Esophagus muscularis mucosa (tissue), 4 donors: ENCODE measurements around the gene GATM. TPM values are rescaled to one million over a fixed set of nuclear protein-coding genes. Genes with fewer than 3 reads are reported as not detected.

Experiments used
- DNase-seq: peaks from one replicate; pipeline ENCODE4 v3.0.0-alpha.2; 2017; ENCODE audit errors: extremely low spot score
- H3K27ac ChIP-seq, 4 donors: fragments of 200-600 bp; sonication (generic); replicated peaks in 1 of 4; 1 replicate in 3 of 4; 2 replicates in 1 of 4; pipeline ENCODE4 v1.5.1; 2016 to 2019; ENCODE audit warnings: mild to moderate bottlenecking in 1 of 4
- H3K27me3 ChIP-seq, 4 donors: fragments of 200-600 bp; sonication (generic); one replicate each; pipeline versions ENCODE4 v1.5.1 to v1.6.0; 2016 to 2019
- H3K36me3 ChIP-seq, 4 donors: fragments of 200-600 bp; sonication (generic); one replicate each; pipeline ENCODE4 v1.5.1; 2016 to 2019
- H3K4me1 ChIP-seq, 4 donors: fragments of 200-600 bp; sonication (generic); one replicate each; pipeline ENCODE4 v1.5.1; 2016 to 2019
- H3K4me3 ChIP-seq, 4 donors: fragments of 200-600 bp; sonication (generic); 1 replicate in 2 of 4; 2 replicates in 2 of 4; pipeline ENCODE4 v1.5.1; 2016 to 2019; ENCODE audit warnings: mild to moderate bottlenecking in 4 of 4, moderate library complexity in 1 of 4
- H3K9me3 ChIP-seq, 4 donors: fragments of 200-600 bp; sonication (generic); 1 replicate in 3 of 4; 2 replicates in 1 of 4; pipeline ENCODE4 v1.5.1; 2016 to 2019
- EP300 ChIP-seq: sonication (generic); formaldehyde crosslinking; IDR thresholded peaks from one replicate; pipeline ENCODE4 v1.6.1; 2017; ENCODE audit warnings: antibody characterized with exemption
- POLR2A ChIP-seq: fragments of 450-650 bp; IDR thresholded peaks from one replicate; pipeline ENCODE4 v1.6.1; 2017; ENCODE audit warnings: antibody characterized with exemption, moderate library complexity, mild to moderate bottlenecking, low read depth
- POLR2AphosphoS5 ChIP-seq, 2 donors: sonication (generic); formaldehyde crosslinking; IDR thresholded peaks; one replicate each; pipeline ENCODE4 v1.6.1; 2017; ENCODE audit warnings: antibody characterized with exemption in 2 of 2
- WGBS: methylation state at CpG from one replicate; pipeline ENCODE4 v1.1.5; 2018; 5-methylcytosine and 5-hydroxymethylcytosine counted together
- intact Hi-C: fragments of 100-400 bp; cut with DNase I; formaldehyde crosslinking; loops from one replicate; pipeline ENCODE4 v1.15.1; 2023
- total RNA-seq, 4 donors: library from RNA; depleted of rRNA; stranded (reverse); fragments of >200 nt; gene quantifications; one replicate each; pipeline versions ENCODE4 v1.1.0 to v1.2.1, GENCODE V29; 2016
- TF ChIP-seq, protein P1 (sequence below), 3 experiments: fragments of 200-600 bp in 2 of 3; fragments of 450-650 bp in 1 of 3; sonication (generic) in 2 of 3; IDR thresholded peaks; one replicate each; pipeline ENCODE4 v1.5.1; 2017 to 2019; ENCODE audit warnings: antibody characterized with exemption in 3 of 3, mild to moderate bottlenecking in 2 of 3, moderate library complexity in 1 of 3

Gene GATM
- total RNA-seq, 4 donors from 2014 or later: 21.7 to 34.2 (median 24.4) TPM

DNA sequence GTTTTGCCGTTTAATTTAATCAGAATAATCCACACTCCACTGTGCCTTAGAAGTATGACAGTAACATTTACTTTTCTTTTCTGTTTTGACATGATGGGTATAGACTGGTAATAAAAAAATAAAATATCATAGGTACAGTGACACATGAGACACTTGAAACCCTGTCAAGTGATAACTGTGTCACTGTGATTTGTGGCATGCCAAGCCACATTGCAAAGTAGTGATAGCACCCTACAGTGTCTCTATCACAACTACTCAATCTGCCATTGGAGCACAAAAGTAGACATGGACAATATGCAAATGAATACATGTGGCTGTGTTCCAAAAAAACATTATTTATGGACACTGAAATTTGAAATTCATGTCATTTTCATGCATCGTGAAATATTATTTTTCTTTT lies 22.5 kb downstream of the GATM start:
- TF ChIP-seq, protein P1, sequence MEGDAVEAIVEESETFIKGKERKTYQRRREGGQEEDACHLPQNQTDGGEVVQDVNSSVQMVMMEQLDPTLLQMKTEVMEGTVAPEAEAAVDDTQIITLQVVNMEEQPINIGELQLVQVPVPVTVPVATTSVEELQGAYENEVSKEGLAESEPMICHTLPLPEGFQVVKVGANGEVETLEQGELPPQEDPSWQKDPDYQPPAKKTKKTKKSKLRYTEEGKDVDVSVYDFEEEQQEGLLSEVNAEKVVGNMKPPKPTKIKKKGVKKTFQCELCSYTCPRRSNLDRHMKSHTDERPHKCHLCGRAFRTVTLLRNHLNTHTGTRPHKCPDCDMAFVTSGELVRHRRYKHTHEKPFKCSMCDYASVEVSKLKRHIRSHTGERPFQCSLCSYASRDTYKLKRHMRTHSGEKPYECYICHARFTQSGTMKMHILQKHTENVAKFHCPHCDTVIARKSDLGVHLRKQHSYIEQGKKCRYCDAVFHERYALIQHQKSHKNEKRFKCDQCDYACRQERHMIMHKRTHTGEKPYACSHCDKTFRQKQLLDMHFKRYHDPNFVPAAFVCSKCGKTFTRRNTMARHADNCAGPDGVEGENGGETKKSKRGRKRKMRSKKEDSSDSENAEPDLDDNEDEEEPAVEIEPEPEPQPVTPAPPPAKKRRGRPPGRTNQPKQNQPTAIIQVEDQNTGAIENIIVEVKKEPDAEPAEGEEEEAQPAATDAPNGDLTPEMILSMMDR (IDR thresholded peaks at IDR 0.05): no peak
- TF ChIP-seq POLR2A (no peak), EP300 (no peak)
- no peak for DNase-seq
- H3K27me3 ChIP-seq: no peaks in the 10 kb centered on the region
- no peaks in the 10 kb centered on the region for H3K9me3 ChIP-seq
- no peak overlapping the region for H3K4me3 ChIP-seq
- H3K27ac ChIP-seq: no peak overlapping the region
- intact Hi-C loops: no loop called here
- H3K4me1 ChIP-seq: no peaks in the 10 kb centered on the region
- peaks cover 0 to 22% (median 14%) of the 10 kb centered on the region in 4 donors for H3K36me3 ChIP-seq
- WGBS: 87% methylated on average over 2 of the region's 2 CpGs

DNA sequence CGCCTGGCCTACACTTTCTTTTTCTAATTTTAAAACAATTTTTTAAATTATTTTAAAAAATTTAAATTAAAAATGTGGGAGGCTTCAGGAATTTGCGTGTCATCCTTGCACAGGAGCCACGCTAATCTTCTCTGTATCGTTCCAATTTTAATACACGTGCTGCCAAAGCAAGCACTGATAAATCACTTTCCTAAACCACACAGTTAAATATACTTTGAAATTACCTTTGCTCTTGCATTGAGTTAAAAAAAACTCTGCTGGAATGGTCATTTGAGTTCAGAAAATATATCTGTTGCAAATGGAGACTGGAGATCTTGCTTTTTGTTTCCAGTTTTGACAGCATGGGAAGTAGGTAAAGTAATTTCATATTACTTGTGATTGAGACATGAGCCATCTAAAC lies 23.6 kb downstream of the GATM start:
- no peak overlapping the region for H3K27ac ChIP-seq
- H3K4me3 ChIP-seq: no peak overlapping the region
- no peaks in the 10 kb centered on the region for H3K9me3 ChIP-seq
- no peak for TF ChIP-seq POLR2AphosphoS5 (IDR thresholded peaks at IDR 0.05)
- TF ChIP-seq EP300: no peak
- TF ChIP-seq POLR2A: no peak
- TF ChIP-seq, protein P1 (IDR thresholded peaks at IDR 0.05): no peak
- H3K36me3 ChIP-seq: peaks cover 0 to 10% (median 5%) of the 10 kb centered on the region in 4 donors
- no peaks in the 10 kb centered on the region for H3K4me1 ChIP-seq
- DNase-seq: no peak
- H3K27me3 ChIP-seq: no peaks in the 10 kb centered on the region
- 87% methylated on average over 5 of the region's 5 CpGs for WGBS
- intact Hi-C loops: no loop called here

DNA sequence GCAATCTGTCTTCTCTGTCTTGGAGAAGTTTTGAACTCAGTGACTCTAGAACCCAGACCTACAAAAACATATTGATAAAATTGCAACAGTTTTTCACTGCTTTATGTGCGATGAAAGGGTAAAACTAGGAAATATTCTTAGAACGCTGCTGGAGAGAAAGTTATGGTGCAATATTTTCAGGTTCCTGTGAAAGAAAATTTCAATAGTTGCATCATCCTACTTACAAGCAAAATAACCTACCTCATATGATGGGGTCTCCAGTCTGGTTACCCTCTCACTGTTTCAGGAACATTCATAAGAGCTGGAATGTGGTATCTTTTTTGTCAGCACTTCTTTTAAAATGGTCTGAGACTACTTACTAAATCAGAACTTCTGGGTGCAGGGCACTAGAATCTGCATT lies 27.1 kb downstream of the GATM start:
- 74% methylated on average over 2 of the region's 2 CpGs for WGBS
- TF ChIP-seq EP300: no peak
- TF ChIP-seq, protein P1 (IDR thresholded peaks at IDR 0.05): no peak
- H3K9me3 ChIP-seq: no peaks in the 10 kb centered on the region
- H3K4me1 ChIP-seq: no peaks in the 10 kb centered on the region
- intact Hi-C loops: no loop called here
- H3K36me3 ChIP-seq: no peaks in the 10 kb centered on the region
- no peak overlapping the region for H3K27ac ChIP-seq
- H3K27me3 ChIP-seq: peaks cover 0 to 18% (median 0%) of the 10 kb centered on the region in 4 donors
- no peak for DNase-seq
- H3K4me3 ChIP-seq: no peak overlapping the region

DNA sequence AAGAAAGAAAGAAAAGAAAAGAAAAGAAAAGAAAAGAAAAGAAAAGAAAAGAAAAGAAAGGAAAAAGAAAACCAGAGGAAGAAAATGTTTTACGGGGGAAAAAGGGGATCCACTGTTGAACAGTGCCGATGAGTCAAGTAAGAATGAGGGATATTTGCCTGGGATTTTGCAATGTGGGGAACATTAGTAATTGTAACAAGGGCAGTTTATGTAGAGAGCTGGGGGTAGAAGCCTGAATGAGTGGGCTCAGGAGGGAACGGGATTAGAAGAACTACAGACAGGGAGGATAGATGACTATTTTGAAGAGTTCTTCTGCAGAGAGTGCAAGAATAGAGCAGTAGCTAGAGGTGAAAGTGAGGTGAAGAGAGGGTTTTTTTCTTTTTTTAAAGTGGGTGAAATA lies 28.7 kb downstream of the GATM start:
- intact Hi-C loops: no loop called here
- H3K27me3 ChIP-seq: peaks cover 0 to 18% (median 0%) of the 10 kb centered on the region in 4 donors
- H3K36me3 ChIP-seq: no peaks in the 10 kb centered on the region
- TF ChIP-seq POLR2AphosphoS5 (IDR thresholded peaks at IDR 0.05) (no peak), POLR2A (no peak), EP300 (no peak)
- TF ChIP-seq, protein P1 (IDR thresholded peaks at IDR 0.05): no peak
- H3K27ac ChIP-seq: no peak overlapping the region
- H3K4me3 ChIP-seq: no peak overlapping the region
- H3K9me3 ChIP-seq: no peaks in the 10 kb centered on the region
- DNase-seq: no peak
- WGBS: 68% methylated on average over 3 of the region's 3 CpGs
- no peaks in the 10 kb centered on the region for H3K4me1 ChIP-seq

DNA sequence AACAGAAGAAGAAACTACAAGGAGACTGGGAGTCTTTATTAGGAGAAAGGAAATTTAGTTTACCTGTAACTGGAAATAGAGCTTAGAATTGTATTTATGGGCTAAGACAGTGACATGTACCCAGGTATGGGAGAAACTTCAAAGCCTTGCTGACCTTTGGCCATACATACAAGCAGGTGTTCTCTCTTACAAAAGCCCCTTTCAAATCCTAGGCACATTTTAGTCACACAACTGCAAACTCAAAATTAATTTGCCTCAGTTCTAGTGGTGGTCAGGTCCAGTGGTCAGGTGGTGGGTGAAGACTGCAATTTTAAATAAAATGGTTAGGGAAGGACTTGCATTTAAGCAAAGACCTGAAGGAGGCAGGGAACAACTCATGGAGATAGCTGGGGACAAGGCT lies 30.4 kb downstream of the GATM start:
- Histone ChIP-seq H3K4me3 (no peak overlapping the region), H3K9me3 (no peaks in the 10 kb centered on the region), H3K27me3 (peaks cover 0 to 18% (median 0%) of the 10 kb centered on the region in 4 donors), H3K27ac (no peak overlapping the region), H3K36me3 (no peaks in the 10 kb centered on the region), H3K4me1 (no peaks in the 10 kb centered on the region)
- intact Hi-C loops: no loop called here
- TF ChIP-seq, protein P1 (IDR thresholded peaks at IDR 0.05): no peak
- no peak for TF ChIP-seq EP300
- no peak for DNase-seq
